ENCODE data around the gene OR3A3. TPM values are rescaled to one million over a fixed set of nuclear protein-coding genes. Genes with fewer than 3 reads are reported as not detected.
"Not testable (repeated sequence)": the region's sequence is repeated elsewhere in the genome, so short reads cannot be mapped to it uniquely, and the experiment has no call there.

Gene OR3A3
- not detected in 2 replicates for total RNA-seq (2021)
- long read RNA-seq, result 0 reads

- H3K9me3 Mint-ChIP-seq, result peaks cover 54 to 74% of the 10 kb centered on the region in 2 experiments
- no peak within 1 kb of the TSS for H3K4me3 Mint-ChIP-seq
Measured at GRCh38 chr17:3411070-3411469, at the start of gene OR3A3. Gene OR3A3, plus strand, starts transcription at chr17:3411370.

GRCh38 chr17:3371167-3371566 lies 40.0 kb upstream of the OR3A3 start:
- not testable (repeated sequence) for H3K27ac ChIP-seq (ENCODE audit: insufficient read length, low read depth, low read length); H3K79me1 ChIP-seq (ENCODE audit: insufficient read depth, low read depth, low read length, poor library complexity, severe bottlenecking); H3K4me3 Mint-ChIP-seq; H3K27ac Mint-ChIP-seq; H2BK12ac ChIP-seq (ENCODE audit: insufficient read length, low read depth, low read length); H3K14ac ChIP-seq (ENCODE audit: insufficient read depth, low read length); H4K5ac ChIP-seq (ENCODE audit: insufficient read length, low read depth, low read length); H3K23ac ChIP-seq (ENCODE audit: insufficient read length, low read depth, low read length); H3K23me2 ChIP-seq (ENCODE audit: insufficient read length, low read depth, low read length, poor library complexity, severe bottlenecking); H2AK5ac ChIP-seq (ENCODE audit: insufficient read length, low read length); H3K27me3 ChIP-seq (ENCODE audit: insufficient read depth, low read length); H2BK20ac ChIP-seq (ENCODE audit: low read depth, low read length, poor library complexity, severe bottlenecking); DNase-seq; H4K91ac ChIP-seq (ENCODE audit: insufficient read length, low read depth, low read length); H3K4ac ChIP-seq (ENCODE audit: low read depth, low read length); H4K8ac ChIP-seq (replicated peaks; ENCODE audit: insufficient read length, low read depth, low read length); H3K79me2 ChIP-seq (ENCODE audit: insufficient read depth, low read length); H3K4me2 ChIP-seq (ENCODE audit: insufficient read depth, insufficient read length, low read length); H4K20me1 ChIP-seq (ENCODE audit: control insufficient read depth, insufficient read depth, insufficient read length); H3K56ac ChIP-seq (ENCODE audit: insufficient read length, low read depth, low read length); H2BK120ac ChIP-seq (ENCODE audit: low read depth, low read length, poor library complexity, severe bottlenecking); H3K18ac ChIP-seq (ENCODE audit: insufficient read length, low read depth, low read length); H2BK15ac ChIP-seq (ENCODE audit: low read depth, low read length); H3K4me1 ChIP-seq (ENCODE audit: insufficient read depth, low read length); H2BK5ac ChIP-seq (ENCODE audit: insufficient read length, low read length); H3T11ph ChIP-seq (ENCODE audit: low read length); H2AFZ ChIP-seq (ENCODE audit: low read length); H3K9ac ChIP-seq (ENCODE audit: extremely low read depth, insufficient read length, low read length); H3K4me1 Mint-ChIP-seq; H3K27me3 Mint-ChIP-seq (ENCODE audit: low read depth)
- H3K36me3 Mint-ChIP-seq (ENCODE audit: insufficient read depth in 1 of 3, low read depth in 3 of 3), result peaks cover 2 to 27% (median 5%) of the 10 kb centered on the region in 3 experiments; a peak in 5 of 7 replicates
- WGBS (ENCODE audit: extremely low coverage, insufficient read length, low lambda C conversion rate), result no CpG with 5 or more reads among the region's 31 CpGs
- peaks cover 68 to 84% of the 10 kb centered on the region in 2 experiments for H3K9me3 Mint-ChIP-seq
- peaks cover 19% of the 10 kb centered on the region for H3K9me3 ChIP-seq (ENCODE audit: control insufficient read depth, low read depth, low read length)

More at GRCh38 chr17:3411070-3411469, at the start of gene OR3A3:
- no peak for TF ChIP-seq CTCF (conservative IDR thresholded peaks at IDR 0.05)
- Mint-ChIP-seq H3K27me3 (ENCODE audit: low read depth) (peaks cover 3% of the 10 kb centered on the region; the same call in 1 of the 2 replicates), H3K4me1 (no peaks in the 10 kb centered on the region), H3K27ac (no peak within 1 kb of the TSS; a peak in 1 of 7 replicates), H3K36me3 (ENCODE audit: insufficient read depth in 1 of 3, low read depth in 3 of 3) (peaks cover 4 to 34% (median 15%) of the 10 kb centered on the region in 3 experiments; a peak in 6 of 7 replicates)
- no peak within 1 kb of the TSS for H2AK5ac ChIP-seq (ENCODE audit: insufficient read length, low read length)
- no peak within 1 kb of the TSS for H3K4me2 ChIP-seq (ENCODE audit: insufficient read depth, insufficient read length, low read length)
- H4K91ac ChIP-seq (ENCODE audit: insufficient read length, low read depth, low read length), result no peak within 1 kb of the TSS
- no peak within 1 kb of the TSS for H2BK12ac ChIP-seq (ENCODE audit: insufficient read length, low read depth, low read length)
- no peaks in the 10 kb centered on the region; the same call in 1 of the 2 replicates for H3K27me3 ChIP-seq (ENCODE audit: insufficient read depth, low read length)
- H3K56ac ChIP-seq (ENCODE audit: insufficient read length, low read depth, low read length), result no peak within 1 kb of the TSS
- no CpG with 5 or more reads among the region's 3 CpGs for WGBS (ENCODE audit: extremely low coverage, insufficient read length, low lambda C conversion rate)
- no peak within 1 kb of the TSS for H2BK20ac ChIP-seq (ENCODE audit: low read depth, low read length, poor library complexity, severe bottlenecking)
- no peak within 1 kb of the TSS for H2BK15ac ChIP-seq (ENCODE audit: low read depth, low read length)
- H3K9me3 ChIP-seq (ENCODE audit: control insufficient read depth, low read depth, low read length), result peaks cover 41% of the 10 kb centered on the region
- no peak within 1 kb of the TSS for H3K4ac ChIP-seq (ENCODE audit: low read depth, low read length)
- H4K20me1 ChIP-seq (ENCODE audit: control insufficient read depth, insufficient read depth, insufficient read length), result no peaks in the 10 kb centered on the region
- H3K14ac ChIP-seq (ENCODE audit: insufficient read depth, low read length), result no peak within 1 kb of the TSS
- no peak within 1 kb of the TSS for H4K5ac ChIP-seq (ENCODE audit: insufficient read length, low read depth, low read length)
- no peak within 1 kb of the TSS for H3K27ac ChIP-seq (ENCODE audit: insufficient read length, low read depth, low read length)
- H3K79me2 ChIP-seq (ENCODE audit: insufficient read depth, low read length), result no peaks in the 10 kb centered on the region
- H3K23ac ChIP-seq (ENCODE audit: insufficient read length, low read depth, low read length), result no peak within 1 kb of the TSS
- no peak within 1 kb of the TSS for H4K8ac ChIP-seq (replicated peaks; ENCODE audit: insufficient read length, low read depth, low read length)
- no peak within 1 kb of the TSS for H3T11ph ChIP-seq (ENCODE audit: low read length)
- no peak within 1 kb of the TSS for H2AFZ ChIP-seq (ENCODE audit: low read length)
- DNase-seq, result no peak
- H2BK120ac ChIP-seq (ENCODE audit: low read depth, low read length, poor library complexity, severe bottlenecking), result no peak within 1 kb of the TSS
- H3K9ac ChIP-seq (ENCODE audit: extremely low read depth, insufficient read length, low read length), result no peak within 1 kb of the TSS
- H3K23me2 ChIP-seq (ENCODE audit: insufficient read length, low read depth, low read length, poor library complexity, severe bottlenecking), result no peaks in the 10 kb centered on the region
- H3K4me1 ChIP-seq (ENCODE audit: insufficient read depth, low read length), result no peaks in the 10 kb centered on the region
- no peaks in the 10 kb centered on the region for H3K79me1 ChIP-seq (ENCODE audit: insufficient read depth, low read depth, low read length, poor library complexity, severe bottlenecking)
- no peak within 1 kb of the TSS for H2BK5ac ChIP-seq (ENCODE audit: insufficient read length, low read length)
- H3K18ac ChIP-seq (ENCODE audit: insufficient read length, low read depth, low read length), result no peak within 1 kb of the TSS
